Retinal pigment epithelial cell (primary cell): ENCODE data around the gene BIRC3.
A peak's percentile ranks its signal among the peaks of the same experiment; 100 is the strongest.
"Not testable (repeated sequence)": the region's sequence is repeated elsewhere in the genome, so short reads cannot be mapped to it uniquely, and the experiment has no call there.

Experiments
- DNase-seq: peaks from one replicate; pipeline ENCODE4 v3.0.0-alpha.2; 2010; ENCODE audit warnings: low read depth
- H3K4me3 ChIP-seq: 2 replicates; pipeline ENCODE4 v1.5.1; 2011; ENCODE audit warnings: mild to moderate bottlenecking, low read length, control low read depth, moderate library complexity
- TF ChIP-seq, protein P1 (sequence below): conservative IDR thresholded peaks from 2 replicates; pipeline ENCODE4 v1.5.1; 2011; ENCODE audit warnings: low read depth, low read length, control low read depth, inconsistent platforms

The BIRC3 gene

DNA sequence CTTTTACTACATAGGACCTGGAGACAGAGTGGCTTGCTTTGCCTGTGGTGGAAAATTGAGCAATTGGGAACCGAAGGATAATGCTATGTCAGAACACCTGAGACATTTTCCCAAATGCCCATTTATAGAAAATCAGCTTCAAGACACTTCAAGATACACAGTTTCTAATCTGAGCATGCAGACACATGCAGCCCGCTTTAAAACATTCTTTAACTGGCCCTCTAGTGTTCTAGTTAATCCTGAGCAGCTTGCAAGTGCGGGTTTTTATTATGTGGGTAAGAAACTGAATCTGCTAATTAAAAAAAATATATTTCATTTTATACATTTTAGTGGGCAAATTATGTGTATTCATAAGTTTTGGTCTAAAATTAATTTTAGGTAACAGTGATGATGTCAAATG is 7.8 kb downstream of the BIRC3 start:
- H3K4me3 ChIP-seq: no peak overlapping the region
- TF ChIP-seq, protein P1, sequence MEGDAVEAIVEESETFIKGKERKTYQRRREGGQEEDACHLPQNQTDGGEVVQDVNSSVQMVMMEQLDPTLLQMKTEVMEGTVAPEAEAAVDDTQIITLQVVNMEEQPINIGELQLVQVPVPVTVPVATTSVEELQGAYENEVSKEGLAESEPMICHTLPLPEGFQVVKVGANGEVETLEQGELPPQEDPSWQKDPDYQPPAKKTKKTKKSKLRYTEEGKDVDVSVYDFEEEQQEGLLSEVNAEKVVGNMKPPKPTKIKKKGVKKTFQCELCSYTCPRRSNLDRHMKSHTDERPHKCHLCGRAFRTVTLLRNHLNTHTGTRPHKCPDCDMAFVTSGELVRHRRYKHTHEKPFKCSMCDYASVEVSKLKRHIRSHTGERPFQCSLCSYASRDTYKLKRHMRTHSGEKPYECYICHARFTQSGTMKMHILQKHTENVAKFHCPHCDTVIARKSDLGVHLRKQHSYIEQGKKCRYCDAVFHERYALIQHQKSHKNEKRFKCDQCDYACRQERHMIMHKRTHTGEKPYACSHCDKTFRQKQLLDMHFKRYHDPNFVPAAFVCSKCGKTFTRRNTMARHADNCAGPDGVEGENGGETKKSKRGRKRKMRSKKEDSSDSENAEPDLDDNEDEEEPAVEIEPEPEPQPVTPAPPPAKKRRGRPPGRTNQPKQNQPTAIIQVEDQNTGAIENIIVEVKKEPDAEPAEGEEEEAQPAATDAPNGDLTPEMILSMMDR: no peak
- DNase-seq: no peak

- no peak overlapping the region for H3K4me3 ChIP-seq
- DNase-seq: no peak
- TF ChIP-seq, protein P1: no peak
These were observed 11.5 kb downstream of the BIRC3 start for GRCh38 chr11:102328748-102329147.

- no peak for DNase-seq
- H3K4me3 ChIP-seq: no peak overlapping the region
- TF ChIP-seq, protein P1: no peak
These were observed 12.9 kb downstream of the BIRC3 start for GRCh38 chr11:102330231-102330630.

DNA sequence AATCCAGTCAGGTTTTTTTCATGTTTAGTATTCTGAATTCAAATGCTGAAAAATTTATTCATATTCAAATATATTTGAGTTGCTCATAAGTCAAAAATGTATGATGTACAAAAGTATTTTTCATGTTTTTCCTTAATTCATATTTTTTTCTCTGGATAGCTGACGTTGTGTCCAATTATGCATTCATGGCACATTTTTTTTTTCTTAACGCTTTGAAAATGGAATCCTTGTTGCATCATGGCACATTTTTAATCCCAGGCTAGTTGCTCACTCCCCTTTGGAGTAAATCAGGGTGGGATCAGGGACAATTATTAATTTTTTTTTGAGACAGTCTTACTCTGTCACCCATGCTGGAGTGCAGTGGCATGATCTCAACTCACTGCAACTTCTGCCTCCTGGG is 14.1 kb downstream of the BIRC3 start:
- no peak for DNase-seq
- no peak overlapping the region for H3K4me3 ChIP-seq
- TF ChIP-seq, protein P1: no peak

- DNase-seq: no peak
These were observed 15.3 kb downstream of the BIRC3 start for GRCh38 chr11:102332611-102332994.

GRCh38 chr11:102338479-102339010 is 21.3 kb downstream of the BIRC3 start:
- DNase-seq: no peak
- no peak overlapping the region for H3K4me3 ChIP-seq
- TF ChIP-seq, protein P1: no peak

More at GRCh38 chr11:102332611-102332994, 15.3 kb downstream of the BIRC3 start:
- no peak overlapping the region for H3K4me3 ChIP-seq
- TF ChIP-seq, protein P1: no peak

DNA sequence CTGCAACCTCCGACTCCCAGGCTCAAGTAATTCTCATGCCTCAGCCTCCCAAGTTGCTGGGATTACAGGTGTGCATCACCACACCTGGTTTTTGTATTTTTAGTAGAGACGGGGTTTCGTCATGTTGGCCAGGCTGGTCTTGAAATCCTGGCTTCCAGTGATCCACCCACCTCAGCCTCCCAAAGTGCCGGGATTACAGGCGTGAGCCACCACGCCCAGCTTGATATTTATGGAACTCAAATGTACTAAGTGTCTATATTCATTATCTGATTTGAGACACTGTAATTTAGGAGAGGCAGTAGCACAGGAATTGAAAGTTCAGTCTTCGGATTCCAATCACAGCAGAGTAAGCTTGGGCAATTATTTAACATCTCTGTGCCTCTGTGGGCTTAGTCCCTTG is 24.0 kb downstream of the BIRC3 start:
- H3K4me3 ChIP-seq: not testable (repeated sequence)

GRCh38 chr11:102341844-102342318 is 24.6 kb downstream of the BIRC3 start:
- TF ChIP-seq, protein P1: peak; percentile 87
- no peak overlapping the region for H3K4me3 ChIP-seq
- DNase-seq: no peak

More for the DNA sequence above, 24.0 kb downstream of the BIRC3 start:
- not testable (repeated sequence) for DNase-seq
